Activated CD4-positive, alpha-beta T cell treated with anti-CD3 and anti-CD28 coated beads, Interleukin-2, amount 10 ng/mL, durations not matched to agents 7 days and 5 days (primary cell): ENCODE data around the gene PLD3. TPM values are rescaled to one million over a fixed set of nuclear protein-coding genes. Genes with fewer than 3 reads are reported as not detected.
"Not testable (repeated sequence)": the region's sequence is repeated elsewhere in the genome, so short reads cannot be mapped to it uniquely, and the experiment has no call there.

Experiments
- CTCF ChIA-PET: fragments of 350-600 bp; sonication (Branson Sonifier 250); formaldehyde crosslinking; loops from one replicate; lab custom pipeline; 2021; ENCODE audit warnings: antibody characterized with exemption; lab: Charles Lee
- POLR2A ChIA-PET: fragments of 350-600 bp; sonication (Branson Sonifier 250); formaldehyde crosslinking; loops from one replicate; lab custom pipeline; 2021; ENCODE audit warnings: antibody characterized with exemption; lab: Charles Lee
- DNase-seq: peaks from one replicate; pipeline ENCODE4 v3.0.0-alpha.2; 2020
- H3K27ac Mint-ChIP-seq: one replicate; pipeline ENCODE4 v1.8.0; 2021; ENCODE audit warnings: mild to moderate bottlenecking, moderate library complexity, mixed read lengths
- H3K27me3 Mint-ChIP-seq: one replicate; pipeline ENCODE4 v1.8.0; 2021; ENCODE audit warnings: mixed read lengths
- H3K36me3 Mint-ChIP-seq: one replicate; pipeline ENCODE4 v1.8.0; 2021; ENCODE audit warnings: low read depth, mixed read lengths
- H3K4me1 Mint-ChIP-seq: one replicate; pipeline ENCODE4 v1.8.0; 2021; ENCODE audit warnings: mixed read lengths
- H3K4me3 Mint-ChIP-seq: one replicate; pipeline ENCODE4 v1.8.0; 2021; ENCODE audit warnings: mild to moderate bottlenecking, moderate library complexity, mixed read lengths
- H3K9me3 Mint-ChIP-seq: one replicate; pipeline ENCODE4 v1.8.0; 2021; ENCODE audit warnings: mixed read lengths
- total RNA-seq, 2 experiments: library from RNA; stranded (reverse); gene quantifications; one replicate each; pipeline ENCODE4 v1.2.3, GENCODE V29; 2021

The PLD3 gene
- total RNA-seq, 2 experiments from 2014 or later = 70.8 to 73.7 TPM

DNA sequence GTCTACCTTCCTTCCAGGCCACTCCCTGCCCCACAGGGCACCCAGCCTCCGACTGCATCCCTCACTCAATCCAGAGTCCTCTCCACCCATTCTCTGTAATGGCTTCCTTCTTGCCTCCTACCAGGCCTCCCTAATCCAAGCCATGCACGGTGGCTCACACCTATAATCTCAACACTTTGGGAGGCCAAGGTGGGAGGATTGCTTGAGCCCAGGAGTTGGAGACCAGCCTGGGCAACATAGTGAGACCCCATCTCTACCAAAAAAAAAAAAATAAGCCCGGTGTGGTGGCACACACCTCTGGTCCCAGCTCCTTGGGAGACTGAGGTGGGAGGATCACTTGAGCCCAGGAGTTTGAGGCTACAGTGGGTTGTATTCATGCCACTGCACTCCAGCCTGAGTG lies 21.8 kb downstream of the PLD3 start:
- POLR2A ChIA-PET, CTCF ChIA-PET: not testable (repeated sequence)
- peaks cover 13% of the 10 kb centered on the region for H3K36me3 Mint-ChIP-seq

DNA sequence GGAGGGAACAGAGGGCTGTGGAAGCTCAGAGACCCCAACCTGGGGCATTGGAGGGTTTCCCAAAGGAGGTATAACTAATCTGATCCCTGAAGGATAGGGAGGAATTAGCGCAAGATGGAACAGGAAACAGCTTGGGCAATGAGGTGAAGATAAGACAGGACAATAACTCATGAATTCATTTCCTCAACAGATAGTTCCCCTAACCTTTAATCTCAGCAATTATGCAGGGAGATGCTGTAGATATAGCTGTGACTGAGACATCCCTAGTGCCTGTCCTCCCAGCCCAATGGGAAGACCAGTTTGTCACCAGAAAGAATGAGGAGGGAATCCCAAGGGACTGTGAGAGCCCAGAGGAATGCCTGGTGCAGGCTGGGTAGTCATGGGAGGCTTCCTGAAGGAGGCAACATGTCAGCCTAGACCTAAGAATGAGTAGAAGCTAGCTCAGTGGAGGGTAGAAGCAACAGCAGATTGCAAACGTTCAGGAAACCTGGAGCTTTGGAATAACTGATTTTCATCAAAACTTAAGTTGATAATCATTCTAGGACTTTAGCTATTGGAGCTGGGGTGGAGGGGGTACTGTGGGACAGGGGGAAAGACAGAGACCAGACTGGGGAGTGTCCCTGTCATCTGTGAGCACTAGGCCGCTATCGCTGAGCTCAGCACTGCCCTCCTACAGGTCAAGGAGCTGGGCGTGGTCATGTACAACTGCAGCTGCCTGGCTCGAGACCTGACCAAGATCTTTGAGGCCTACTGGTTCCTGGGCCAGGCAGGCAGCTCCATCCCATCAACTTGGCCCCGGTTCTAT lies 22.7 kb downstream of the PLD3 start:
- POLR2A ChIA-PET = no interaction called here

More for the DNA sequence above, 21.8 kb downstream of the PLD3 start:
- not testable (repeated sequence) for H3K27me3 Mint-ChIP-seq, H3K27ac Mint-ChIP-seq, DNase-seq, H3K4me3 Mint-ChIP-seq, H3K9me3 Mint-ChIP-seq
- peaks cover 17% of the 10 kb centered on the region for H3K4me1 Mint-ChIP-seq

DNA sequence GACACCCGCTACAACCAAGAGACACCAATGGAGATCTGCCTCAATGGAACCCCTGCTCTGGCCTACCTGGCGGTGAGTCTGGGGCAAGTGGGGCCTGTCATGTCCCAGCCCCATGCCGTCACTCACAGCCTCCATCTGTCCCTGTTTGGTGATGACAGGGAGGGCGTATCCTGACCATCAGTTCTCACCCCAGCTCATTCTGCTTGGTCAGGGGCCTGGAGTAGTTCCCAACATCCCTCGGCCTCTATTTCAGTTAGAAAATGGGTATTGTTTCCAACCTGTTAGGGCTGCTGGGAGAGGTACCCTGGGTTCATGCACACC lies 23.3 kb downstream of the PLD3 start:
- CTCF ChIA-PET = interaction anchor here (0.6 to 1.4 kb wide), 2 partner anchors 11 to 97 kb away, joined by 3 to 4 read pairs; no protein-coding TSS in a partner anchor
- Mint-ChIP-seq H3K4me3 (no peak overlapping the region), H3K27me3 (no peaks in the 10 kb centered on the region), H3K36me3 (peaks cover 13% of the 10 kb centered on the region), H3K27ac (no peak overlapping the region), H3K9me3 (no peaks in the 10 kb centered on the region), H3K4me1 (peaks cover 14% of the 10 kb centered on the region)
- POLR2A ChIA-PET = no interaction called here
- DNase-seq = no peak

More for the DNA sequence above, 22.7 kb downstream of the PLD3 start:
- H3K4me3 Mint-ChIP-seq = no peak overlapping the region
- H3K27me3 Mint-ChIP-seq = no peaks in the 10 kb centered on the region
- no peak overlapping the region for H3K27ac Mint-ChIP-seq
- H3K9me3 Mint-ChIP-seq = no peaks in the 10 kb centered on the region
- CTCF ChIA-PET = interaction anchor here (1.4 kb wide), 1 partner anchor 11 kb away, joined by 4 read pairs; no protein-coding TSS in a partner anchor
- no peak for DNase-seq
- peaks cover 13% of the 10 kb centered on the region for H3K36me3 Mint-ChIP-seq
- H3K4me1 Mint-ChIP-seq = peaks cover 14% of the 10 kb centered on the region

DNA sequence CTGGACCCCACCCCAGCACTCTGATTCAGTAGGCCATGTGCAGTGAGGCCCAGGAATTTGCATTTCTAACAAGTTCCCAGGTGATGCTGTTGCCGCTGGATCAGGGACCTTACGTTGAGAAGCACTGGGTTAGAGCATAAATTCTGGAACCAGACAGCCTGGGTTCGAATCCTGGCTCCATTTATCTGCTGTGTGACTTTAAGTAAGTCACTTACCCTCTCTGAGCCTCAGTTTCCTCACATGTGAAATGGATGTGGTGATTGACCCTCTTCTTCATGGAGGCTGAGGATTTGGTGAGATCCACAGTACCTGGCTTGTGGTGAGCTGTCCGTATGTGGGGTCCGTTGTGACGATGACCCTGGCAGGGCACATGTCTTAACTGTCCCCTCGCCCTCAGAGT lies 25.6 kb downstream of the PLD3 start:
- H3K27ac Mint-ChIP-seq = no peak overlapping the region
- POLR2A ChIA-PET = no interaction called here

DNA sequence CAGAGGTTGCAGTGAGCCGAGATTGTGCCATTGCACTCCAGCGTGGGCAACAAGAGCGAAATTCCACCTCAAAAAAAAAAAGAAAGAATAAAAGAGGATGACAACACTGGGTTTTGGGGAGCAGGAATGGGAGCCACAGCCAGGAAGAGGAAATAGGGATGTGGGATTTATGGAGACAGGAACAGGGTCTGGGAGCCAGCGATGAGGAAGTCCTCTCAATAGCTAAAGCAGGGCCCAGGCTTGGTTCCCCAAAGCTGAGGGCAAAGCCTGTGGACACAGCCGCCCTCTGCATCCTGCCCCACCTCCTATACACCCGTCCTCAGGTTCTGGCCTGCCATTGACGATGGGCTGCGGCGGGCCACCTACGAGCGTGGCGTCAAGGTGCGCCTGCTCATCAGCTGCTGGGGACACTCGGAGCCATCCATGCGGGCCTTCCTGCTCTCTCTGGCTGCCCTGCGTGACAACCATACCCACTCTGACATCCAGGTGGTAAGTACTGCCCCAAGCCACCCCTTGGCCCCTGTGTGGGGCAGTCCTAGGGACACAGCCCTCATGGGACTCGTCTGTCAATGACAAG lies 27.9 kb downstream of the PLD3 start:
- Mint-ChIP-seq H3K27me3 (no peaks in the 10 kb centered on the region), H3K4me1 (peaks cover 14% of the 10 kb centered on the region), H3K9me3 (no peaks in the 10 kb centered on the region), H3K4me3 (no peak overlapping the region), H3K36me3 (peaks cover 8% of the 10 kb centered on the region), H3K27ac (peak overlapping the region; percentile 62)
- POLR2A ChIA-PET = no interaction called here
- CTCF ChIA-PET = interaction anchor here (0.6 kb wide), 1 partner anchor 64 kb away, joined by 4 read pairs; no protein-coding TSS in a partner anchor
- no peak for DNase-seq

More for the DNA sequence above, 25.6 kb downstream of the PLD3 start:
- H3K4me3 Mint-ChIP-seq = no peak overlapping the region
- peaks cover 14% of the 10 kb centered on the region for H3K4me1 Mint-ChIP-seq
- DNase-seq = no peak
- no peaks in the 10 kb centered on the region for H3K9me3 Mint-ChIP-seq
- CTCF ChIA-PET = no interaction called here
- H3K27me3 Mint-ChIP-seq = no peaks in the 10 kb centered on the region
- H3K36me3 Mint-ChIP-seq = peaks cover 13% of the 10 kb centered on the region

DNA sequence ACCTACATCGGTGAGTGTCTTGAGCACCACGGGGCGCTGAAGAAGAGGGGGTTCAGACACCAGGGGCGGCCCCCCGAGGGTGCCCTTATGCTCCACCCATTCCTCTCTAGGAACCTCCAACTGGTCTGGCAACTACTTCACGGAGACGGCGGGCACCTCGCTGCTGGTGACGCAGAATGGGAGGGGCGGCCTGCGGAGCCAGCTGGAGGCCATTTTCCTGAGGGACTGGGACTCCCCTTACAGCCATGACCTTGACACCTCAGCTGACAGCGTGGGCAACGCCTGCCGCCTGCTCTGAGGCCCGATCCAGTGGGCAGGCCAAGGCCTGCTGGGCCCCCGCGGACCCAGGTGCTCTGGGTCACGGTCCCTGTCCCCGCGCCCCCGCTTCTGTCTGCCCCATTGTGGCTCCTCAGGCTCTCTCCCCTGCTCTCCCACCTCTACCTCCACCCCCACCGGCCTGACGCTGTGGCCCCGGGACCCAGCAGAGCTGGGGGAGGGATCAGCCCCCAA lies 29.4 kb downstream of the PLD3 start:
- Mint-ChIP-seq H3K36me3 (peaks cover 8% of the 10 kb centered on the region), H3K4me1 (peaks cover 14% of the 10 kb centered on the region), H3K27ac (no peak overlapping the region), H3K27me3 (no peaks in the 10 kb centered on the region), H3K4me3 (no peak overlapping the region), H3K9me3 (no peaks in the 10 kb centered on the region)
- no peak for DNase-seq
- CTCF ChIA-PET = no interaction called here
- POLR2A ChIA-PET = no interaction called here

DNA sequence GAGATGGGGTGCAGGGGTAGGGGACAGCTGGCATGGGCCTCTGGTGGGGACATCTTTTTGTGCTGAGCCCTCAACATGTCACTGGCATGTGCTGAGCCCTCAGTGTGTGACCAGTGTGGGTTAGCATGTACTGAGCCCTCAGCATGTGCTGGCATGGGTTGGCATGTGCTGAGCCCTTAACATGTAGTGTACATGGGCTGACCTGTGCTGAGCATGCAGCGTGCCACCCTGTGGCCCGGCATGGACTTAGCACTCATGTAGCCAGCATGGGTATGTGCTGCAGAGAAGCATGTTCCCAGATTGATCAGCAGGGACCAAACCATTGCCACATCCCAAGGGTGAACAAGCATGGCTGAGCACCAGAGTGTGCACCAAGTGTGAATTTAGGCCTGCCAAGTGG lies 30.0 kb downstream of the PLD3 start:
- H3K4me3 Mint-ChIP-seq = no peak overlapping the region
- H3K27ac Mint-ChIP-seq = no peak overlapping the region
- POLR2A ChIA-PET = no interaction called here
- peaks cover 8% of the 10 kb centered on the region for H3K36me3 Mint-ChIP-seq
- no peaks in the 10 kb centered on the region for H3K9me3 Mint-ChIP-seq
- no peak for DNase-seq
- H3K4me1 Mint-ChIP-seq = peaks cover 14% of the 10 kb centered on the region
- no peaks in the 10 kb centered on the region for H3K27me3 Mint-ChIP-seq
- CTCF ChIA-PET = interaction anchor here (0.6 kb wide), 1 partner anchor 1790 kb away, joined by 5 read pairs; no protein-coding TSS in a partner anchor

DNA sequence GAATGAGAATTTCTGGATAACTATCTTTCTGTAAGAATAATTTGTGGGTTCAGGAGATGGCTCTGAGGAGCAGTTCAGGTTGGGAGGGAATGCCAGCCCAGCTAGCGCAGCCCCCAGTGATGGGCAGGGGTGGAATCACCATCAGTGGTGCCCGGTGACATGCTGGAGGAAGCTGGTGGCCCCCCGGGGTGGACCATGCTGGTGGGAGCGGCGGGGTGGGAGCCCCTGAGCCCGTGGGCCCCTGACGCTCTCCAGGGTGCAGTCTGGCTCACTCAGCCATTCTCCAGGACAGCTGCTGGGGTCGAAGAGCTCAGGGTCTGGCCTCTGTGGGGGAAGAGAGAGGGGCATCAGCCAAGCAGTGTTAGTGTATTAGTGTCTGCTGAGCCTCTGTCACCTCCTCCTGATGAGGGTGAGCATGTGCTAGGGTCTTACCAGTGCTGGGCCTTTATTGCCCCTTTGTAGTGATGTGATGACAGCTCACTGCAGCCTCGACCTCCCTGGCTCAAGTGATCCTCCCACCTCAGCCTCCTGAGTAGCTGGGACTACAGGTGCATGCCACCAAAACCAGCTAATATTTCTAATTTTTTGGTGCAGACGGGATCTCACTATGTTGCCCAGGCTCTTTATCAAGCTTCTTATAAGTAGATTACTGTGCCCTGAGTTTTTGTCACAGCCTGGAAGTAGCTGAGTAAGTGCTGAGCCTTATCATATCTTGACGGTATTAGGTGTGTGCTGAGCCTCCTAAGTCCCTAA lies 31.1 kb downstream of the PLD3 start:
- no peak for DNase-seq
- no peak overlapping the region for H3K27ac Mint-ChIP-seq
- H3K36me3 Mint-ChIP-seq = peaks cover 4% of the 10 kb centered on the region
- CTCF ChIA-PET = no interaction called here
- no peaks in the 10 kb centered on the region for H3K9me3 Mint-ChIP-seq
- peaks cover 6% of the 10 kb centered on the region for H3K4me1 Mint-ChIP-seq
- POLR2A ChIA-PET = no interaction called here
- no peak overlapping the region for H3K4me3 Mint-ChIP-seq
- no peaks in the 10 kb centered on the region for H3K27me3 Mint-ChIP-seq

DNA sequence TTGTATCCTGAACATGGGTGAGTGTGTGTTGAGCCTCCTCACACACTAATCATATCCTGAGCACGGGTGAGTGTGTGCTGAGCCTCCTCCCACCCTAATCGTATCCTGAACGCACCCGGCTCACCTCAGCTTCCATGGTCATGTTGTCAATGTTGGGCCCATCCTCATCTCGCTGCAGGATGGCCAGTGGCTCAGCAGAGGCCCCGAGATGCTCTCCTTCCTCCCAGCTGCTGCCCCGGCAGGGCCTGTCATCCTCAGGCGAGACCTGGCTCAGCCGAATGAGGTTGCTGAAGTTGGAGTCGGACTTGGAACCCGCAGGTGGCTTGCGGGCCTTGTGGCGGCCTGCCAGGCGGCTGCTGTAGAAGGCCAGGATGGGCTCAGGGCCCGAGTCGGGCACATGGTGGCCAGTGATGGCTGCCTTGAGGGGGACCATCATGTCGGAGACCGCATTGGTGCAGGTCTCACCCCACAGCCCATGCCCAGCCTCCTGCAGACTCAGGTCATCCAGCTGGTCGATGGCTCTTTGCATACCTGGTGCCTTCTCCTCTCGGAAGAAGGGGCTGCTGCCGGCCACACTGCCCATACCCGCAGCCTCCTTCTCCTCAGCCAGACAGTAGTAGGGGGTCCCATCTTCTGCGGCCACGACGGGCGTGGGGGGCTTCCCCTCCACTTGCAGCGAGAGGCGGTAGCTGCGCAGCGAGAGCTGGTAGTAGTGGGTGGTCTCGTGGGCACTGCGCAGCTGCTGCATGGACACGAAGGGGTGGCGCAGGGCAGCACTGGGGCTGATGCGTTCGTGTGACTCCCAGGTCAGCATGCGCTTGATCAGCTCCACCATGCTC lies 31.9 kb downstream of the PLD3 start:
- H3K4me1 Mint-ChIP-seq = no peaks in the 10 kb centered on the region
- ChIA-PET CTCF (no interaction called here), POLR2A (no interaction called here)
- no peak overlapping the region for H3K4me3 Mint-ChIP-seq
- H3K9me3 Mint-ChIP-seq = no peaks in the 10 kb centered on the region
- H3K36me3 Mint-ChIP-seq = no peaks in the 10 kb centered on the region
- no peak for DNase-seq
- H3K27me3 Mint-ChIP-seq = peaks cover 2% of the 10 kb centered on the region
- H3K27ac Mint-ChIP-seq = no peak overlapping the region

DNA sequence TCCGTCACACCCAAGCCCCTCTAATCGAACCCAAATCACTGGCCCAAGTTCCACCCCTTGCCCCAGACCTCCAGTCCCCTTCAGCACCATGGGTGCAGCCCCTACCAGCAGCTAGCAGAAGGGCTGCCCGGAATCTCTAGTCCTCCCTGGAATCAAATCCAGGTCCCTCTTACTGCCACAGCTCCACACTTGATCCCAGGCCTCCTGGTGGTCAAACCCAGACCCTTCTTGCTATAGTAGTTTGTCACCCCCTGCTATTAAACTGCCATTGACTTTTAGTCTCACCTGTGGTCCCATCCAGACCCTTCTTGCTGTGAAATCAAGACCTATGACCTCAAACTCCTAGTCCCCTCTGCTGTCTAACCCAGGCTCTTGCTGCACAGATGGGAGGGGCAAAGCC lies 32.8 kb downstream of the PLD3 start:
- DNase-seq = no peak
- H3K4me1 Mint-ChIP-seq = no peaks in the 10 kb centered on the region
- no peak overlapping the region for H3K27ac Mint-ChIP-seq
- ChIA-PET CTCF (interaction anchor here (2.0 kb wide), 1 partner anchor 9 kb away, joined by 4 read pairs; no protein-coding TSS in a partner anchor), POLR2A (no interaction called here)
- no peaks in the 10 kb centered on the region for H3K9me3 Mint-ChIP-seq
- peaks cover 2% of the 10 kb centered on the region for H3K27me3 Mint-ChIP-seq
- no peaks in the 10 kb centered on the region for H3K36me3 Mint-ChIP-seq
- H3K4me3 Mint-ChIP-seq = no peak overlapping the region

DNA sequence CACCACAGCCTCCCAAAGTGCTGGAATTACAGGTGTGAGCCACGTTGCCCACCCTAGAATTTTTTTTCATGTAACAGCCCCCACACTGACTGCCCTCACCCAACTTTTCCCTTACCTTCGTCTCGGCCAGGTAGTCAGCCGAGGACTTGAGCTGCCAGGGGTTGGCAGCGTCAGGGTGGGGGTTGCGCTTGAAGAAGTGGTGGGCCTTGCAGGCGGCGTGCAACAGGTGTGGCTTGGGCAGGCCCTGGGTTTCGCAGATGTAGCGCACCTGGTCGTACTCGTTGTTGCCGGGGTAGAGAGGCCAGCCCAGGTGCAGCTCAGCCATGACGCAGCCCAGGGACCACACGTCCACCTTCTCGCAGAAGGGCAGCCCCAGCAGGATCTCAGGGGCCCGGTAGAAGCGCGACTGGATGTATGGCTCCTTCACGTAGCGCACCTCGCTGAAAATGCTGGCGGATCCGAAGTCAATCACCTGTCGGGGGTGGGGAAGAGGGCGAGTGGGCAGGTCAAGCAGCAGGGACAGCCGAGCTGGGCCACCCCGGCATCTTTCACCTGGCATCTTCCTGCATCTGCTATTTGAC lies 35.3 kb downstream of the PLD3 start:
- Mint-ChIP-seq H3K9me3 (no peaks in the 10 kb centered on the region), H3K4me3 (no peak overlapping the region), H3K27me3 (peaks cover 2% of the 10 kb centered on the region), H3K4me1 (no peaks in the 10 kb centered on the region), H3K36me3 (no peaks in the 10 kb centered on the region), H3K27ac (no peak overlapping the region)
- ChIA-PET CTCF (interaction anchor here (1.1 kb wide), 1 partner anchor 207 kb away, joined by 4 read pairs; no protein-coding TSS in a partner anchor), POLR2A (no interaction called here)
- no peak for DNase-seq

DNA sequence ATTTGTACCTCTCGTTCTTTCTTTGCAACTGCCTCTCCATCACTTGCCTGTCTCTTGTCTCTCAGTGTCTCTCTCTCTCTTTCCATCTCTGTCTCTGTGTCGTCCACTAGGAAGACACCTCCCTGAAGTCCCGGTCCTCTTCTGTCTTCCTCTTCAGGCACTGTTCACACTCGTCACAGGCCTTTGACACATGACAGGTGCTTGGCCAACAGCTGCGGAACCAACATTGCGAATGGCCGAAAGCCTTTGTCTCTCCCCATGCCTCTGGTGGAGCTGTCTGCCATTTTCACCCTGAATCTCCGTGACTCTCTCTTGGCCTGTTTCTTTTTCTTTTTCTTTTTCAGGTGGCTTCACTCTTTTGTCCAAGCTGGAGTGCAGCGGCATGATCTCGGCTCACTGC lies 38.7 kb downstream of the PLD3 start:
- CTCF ChIA-PET = interaction anchor here (0.6 kb wide), 1 partner anchor 60 kb away, joined by 4 read pairs; no protein-coding TSS in a partner anchor
- Mint-ChIP-seq H3K9me3 (no peaks in the 10 kb centered on the region), H3K27me3 (peaks cover 2% of the 10 kb centered on the region), H3K36me3 (no peaks in the 10 kb centered on the region), H3K4me1 (no peaks in the 10 kb centered on the region), H3K27ac (no peak overlapping the region), H3K4me3 (no peak overlapping the region)
- no peak for DNase-seq
- POLR2A ChIA-PET = interaction anchor here (0.6 kb wide), 1 partner anchor 26 kb away, joined by 5 read pairs; the partner anchor contains the start of gene PRX
